ENCODE measurements around the gene HRH3.

Gene HRH3

GRCh38 chr20:62232770-62233645, 12.9 kb upstream of the HRH3 start:
- H3K4me1 ChIP-seq (ENCODE audit: control insufficient read depth in 1 of 2, insufficient read depth in 1 of 2, low read depth in 1 of 2, low read length in 1 of 2) = peaks cover 7 to 10% of the 10 kb centered on the region in 2 experiments
- no peak for TF ChIP-seq CTCF (IDR thresholded peaks at IDR 0.05)
- H3K27ac ChIP-seq = no peak overlapping the region
- no peaks in the 10 kb centered on the region for H3K9me3 ChIP-seq
- H3K36me3 ChIP-seq = no peaks in the 10 kb centered on the region
- H3K27me3 ChIP-seq = peaks cover 27% of the 10 kb centered on the region
- H3K4me3 ChIP-seq (ENCODE audit: low read depth in 1 of 2, low read length in 1 of 2) = no peak overlapping the region

GRCh38 chr20:62232194-62232593, 12.1 kb upstream of the HRH3 start:
- H3K27me3 ChIP-seq = peaks cover 35% of the 10 kb centered on the region
- H3K4me3 ChIP-seq (ENCODE audit: low read depth in 1 of 2, low read length in 1 of 2) = no peak overlapping the region
- H3K27ac ChIP-seq = no peak overlapping the region
- no peak for TF ChIP-seq CTCF (IDR thresholded peaks at IDR 0.05)
- H3K4me1 ChIP-seq (ENCODE audit: control insufficient read depth in 1 of 2, insufficient read depth in 1 of 2, low read depth in 1 of 2, low read length in 1 of 2) = peaks cover 0 to 2% of the 10 kb centered on the region in 2 experiments
- no peaks in the 10 kb centered on the region for H3K36me3 ChIP-seq
- H3K9me3 ChIP-seq = no peaks in the 10 kb centered on the region

GRCh38 chr20:62231292-62231691, 11.2 kb upstream of the HRH3 start:
- Histone ChIP-seq H3K36me3 (no peaks in the 10 kb centered on the region), H3K27ac (no peak overlapping the region), H3K9me3 (no peaks in the 10 kb centered on the region), H3K27me3 (peaks cover 44% of the 10 kb centered on the region), H3K4me3 (ENCODE audit: low read depth in 1 of 2, low read length in 1 of 2) (no peak overlapping the region), H3K4me1 (ENCODE audit: control insufficient read depth in 1 of 2, insufficient read depth in 1 of 2, low read depth in 1 of 2, low read length in 1 of 2) (no peaks in the 10 kb centered on the region)
- TF ChIP-seq CTCF (IDR thresholded peaks at IDR 0.05) = no peak

- peak overlapping the region; percentile 78 for H3K27ac ChIP-seq
- TF ChIP-seq CTCF (IDR thresholded peaks at IDR 0.05) = no peak
- peaks cover 50% of the 10 kb centered on the region for H3K27me3 ChIP-seq
- H3K36me3 ChIP-seq = no peaks in the 10 kb centered on the region
- H3K4me1 ChIP-seq (ENCODE audit: control insufficient read depth in 1 of 2, insufficient read depth in 1 of 2, low read depth in 1 of 2, low read length in 1 of 2) = no peaks in the 10 kb centered on the region
- no peaks in the 10 kb centered on the region for H3K9me3 ChIP-seq
- H3K4me3 ChIP-seq (ENCODE audit: low read depth in 1 of 2, low read length in 1 of 2) = no peak overlapping the region
Observed at GRCh38 chr20:62230696-62231095, 10.6 kb upstream of the HRH3 start.

GRCh38 chr20:62230276-62230675, 10.2 kb upstream of the HRH3 start:
- no peaks in the 10 kb centered on the region for H3K36me3 ChIP-seq
- no peaks in the 10 kb centered on the region for H3K4me1 ChIP-seq (ENCODE audit: control insufficient read depth in 1 of 2, insufficient read depth in 1 of 2, low read depth in 1 of 2, low read length in 1 of 2)
- H3K9me3 ChIP-seq = no peaks in the 10 kb centered on the region
- peak overlapping the region; percentile 78 for H3K27ac ChIP-seq
- H3K27me3 ChIP-seq = peaks cover 53% of the 10 kb centered on the region
- H3K4me3 ChIP-seq (ENCODE audit: low read depth in 1 of 2, low read length in 1 of 2) = no peak overlapping the region
- no peak for TF ChIP-seq CTCF (IDR thresholded peaks at IDR 0.05)
